Measurements from ENCODE around the gene STON1. TPM values are rescaled to one million over a fixed set of nuclear protein-coding genes. Genes with fewer than 3 reads are reported as not detected.

Gene STON1, protein sequence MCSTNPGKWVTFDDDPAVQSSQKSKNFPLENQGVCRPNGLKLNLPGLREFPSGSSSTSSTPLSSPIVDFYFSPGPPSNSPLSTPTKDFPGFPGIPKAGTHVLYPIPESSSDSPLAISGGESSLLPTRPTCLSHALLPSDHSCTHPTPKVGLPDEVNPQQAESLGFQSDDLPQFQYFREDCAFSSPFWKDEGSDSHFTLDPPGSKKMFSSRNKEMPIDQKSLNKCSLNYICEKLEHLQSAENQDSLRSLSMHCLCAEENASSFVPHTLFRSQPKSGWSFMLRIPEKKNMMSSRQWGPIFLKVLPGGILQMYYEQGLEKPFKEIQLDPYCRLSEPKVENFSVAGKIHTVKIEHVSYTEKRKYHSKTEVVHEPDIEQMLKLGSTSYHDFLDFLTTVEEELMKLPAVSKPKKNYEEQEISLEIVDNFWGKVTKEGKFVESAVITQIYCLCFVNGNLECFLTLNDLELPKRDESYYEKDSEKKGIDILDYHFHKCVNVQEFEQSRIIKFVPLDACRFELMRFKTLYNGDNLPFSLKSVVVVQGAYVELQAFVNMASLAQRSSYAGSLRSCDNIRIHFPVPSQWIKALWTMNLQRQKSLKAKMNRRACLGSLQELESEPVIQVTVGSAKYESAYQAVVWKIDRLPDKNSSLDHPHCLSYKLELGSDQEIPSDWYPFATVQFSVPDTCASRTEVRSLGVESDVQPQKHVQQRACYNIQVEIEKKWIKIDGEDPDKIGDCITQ
- total RNA-seq (2022; extraction: Qiagen RNA extraction): 0.28 to 0.42 TPM (median 0.39 TPM) in 5 replicates

GRCh38 chr2:48530033-48530811 lies at the start of gene STON1:
Gene STON1, plus strand, starts transcription at chr2:48530154. Its CDS starts 50,480 bp downstream, at chr2:48580634.

DNA sequence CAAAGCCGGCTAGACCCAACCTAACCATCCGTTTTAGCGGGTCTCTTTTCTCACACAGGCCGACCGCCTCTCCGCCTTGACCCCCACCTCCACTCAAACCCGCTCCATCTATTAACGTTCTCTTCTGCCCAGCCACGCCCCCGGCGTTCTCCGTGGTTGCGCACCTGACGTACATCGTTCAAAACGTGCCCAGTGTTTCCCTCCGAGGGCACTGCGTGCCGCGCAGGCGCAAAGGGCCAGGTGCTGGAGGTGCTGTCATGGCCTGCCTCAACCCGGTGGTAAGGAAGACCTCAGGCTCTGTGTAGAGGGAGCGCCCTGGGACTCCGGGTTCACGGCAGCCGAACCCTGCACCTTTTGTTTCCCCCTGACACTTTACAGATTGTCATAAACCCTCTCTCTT lies 87.7 kb downstream of the STON1 start, which contains the start of gene GTF2A1L:
Gene GTF2A1L, plus strand, starts transcription at position 239 of the 400 bp plus-strand sequence. Its CDS starts 19 bp downstream, at position 258.

Other genes starting within 250 kb of the STON1 start
- gene FOXN2, start 215.5 kb upstream of the STON1 start, total RNA-seq (2022; extraction: Qiagen RNA extraction): 12.0 to 16.8 TPM (median 15.1 TPM) in 5 replicates
- 11.3 to 15.5 TPM (median 13.5 TPM) in 5 replicates for gene PPP1R21, start 89.4 kb upstream of the STON1 start, total RNA-seq (2022; extraction: Qiagen RNA extraction)
- not detected in 5 replicates for gene GTF2A1L, start 87.7 kb downstream of the STON1 start, total RNA-seq (2022; extraction: Qiagen RNA extraction)
- gene LHCGR, start 225.6 kb downstream of the STON1 start, total RNA-seq (2022; extraction: Qiagen RNA extraction): not detected in 5 replicates

Data from A549 treated with AZD2906 at 1 μM for 4 hours (cell line).